Peyer's patch (tissue), 4 donors: ENCODE data around the gene KIF26B. TPM values are rescaled to one million over a fixed set of nuclear protein-coding genes. Genes with fewer than 3 reads are reported as not detected.

Experiments
- DNase-seq, 3 donors: peaks; one replicate each; pipeline ENCODE4 v3.0.0-alpha.2; 2017 to 2019
- H3K27ac ChIP-seq, 4 donors: fragments of 200-600 bp; sonication (generic); one replicate each; pipeline ENCODE4 v1.5.1; 2016 to 2019
- H3K27me3 ChIP-seq, 2 donors: fragments of 200-600 bp; sonication (generic); one replicate each; pipeline ENCODE4 v1.5.1; 2019
- H3K36me3 ChIP-seq, 3 donors: fragments of 200-600 bp; sonication (generic); one replicate each; pipeline ENCODE4 v1.5.1; 2016 to 2019
- H3K4me1 ChIP-seq, 4 donors: fragments of 200-600 bp; sonication (generic); one replicate each; pipeline ENCODE4 v1.5.1; 2016 to 2019
- H3K4me3 ChIP-seq, 4 donors: fragments of 200-600 bp; sonication (generic); 1 replicate in 3 of 4; 2 replicates in 1 of 4; pipeline ENCODE4 v1.5.1; 2016 to 2019; ENCODE audit warnings: mild to moderate bottlenecking in 1 of 4
- H3K9me3 ChIP-seq, 4 donors: fragments of 200-600 bp; sonication (generic); one replicate each; pipeline ENCODE4 v1.5.1; 2016 to 2019; ENCODE audit warnings: mild to moderate bottlenecking in 1 of 4
- CTCF ChIP-seq, 6 experiments: fragments of 450-650 bp in 4 of 6; fragments of 200-600 bp in 2 of 6; sonication (generic) in 1 of 6; IDR thresholded peaks; one replicate each; pipeline ENCODE4 v1.5.1; 2017 to 2019; ENCODE audit warnings: antibody characterized with exemption in 6 of 6, mild to moderate bottlenecking in 3 of 6, moderate library complexity in 1 of 6
- POLR2A ChIP-seq, 2 donors: fragments of 450-650 bp; IDR thresholded peaks; one replicate each; pipeline ENCODE4 v1.5.1; 2017; ENCODE audit warnings: antibody characterized with exemption in 2 of 2, mild to moderate bottlenecking in 2 of 2, moderate library complexity in 2 of 2
- total RNA-seq, 4 donors: library from RNA; depleted of rRNA; stranded (reverse); fragments of >200 nt; gene quantifications; one replicate each; pipeline ENCODE4 v1.1.0, GENCODE V29; 2016

Gene KIF26B
- total RNA-seq, 4 donors from 2014 or later = 0.70 to 1.6 (median 1.1) TPM

- no peak overlapping the region for H3K4me3 ChIP-seq
- no peaks in the 10 kb centered on the region for H3K36me3 ChIP-seq
- H3K27ac ChIP-seq = no peak overlapping the region
- TF ChIP-seq POLR2A (IDR thresholded peaks at IDR 0.05) = no peak
- TF ChIP-seq CTCF (IDR thresholded peaks at IDR 0.05) = no peak
- H3K4me1 ChIP-seq = no peaks in the 10 kb centered on the region
- DNase-seq = no peak
- no peaks in the 10 kb centered on the region for H3K9me3 ChIP-seq
- no peaks in the 10 kb centered on the region for H3K27me3 ChIP-seq
Observed at GRCh38 chr1:245556057-245556456, 401.3 kb downstream of the KIF26B start.

GRCh38 chr1:245558069-245558468 lies 403.3 kb downstream of the KIF26B start:
- H3K27ac ChIP-seq = no peak overlapping the region
- no peaks in the 10 kb centered on the region for H3K4me1 ChIP-seq
- no peaks in the 10 kb centered on the region for H3K9me3 ChIP-seq
- no peak for DNase-seq
- no peaks in the 10 kb centered on the region for H3K36me3 ChIP-seq
- TF ChIP-seq POLR2A (IDR thresholded peaks at IDR 0.05) = no peak
- no peak for TF ChIP-seq CTCF (IDR thresholded peaks at IDR 0.05)
- H3K27me3 ChIP-seq = no peaks in the 10 kb centered on the region
- H3K4me3 ChIP-seq = no peak overlapping the region

GRCh38 chr1:245560316-245560859 lies 405.6 kb downstream of the KIF26B start:
- H3K4me1 ChIP-seq = no peaks in the 10 kb centered on the region
- no peak for DNase-seq
- H3K27ac ChIP-seq = no peak overlapping the region
- no peaks in the 10 kb centered on the region for H3K27me3 ChIP-seq
- no peak overlapping the region for H3K4me3 ChIP-seq
- TF ChIP-seq CTCF (IDR thresholded peaks at IDR 0.05) (no peak), POLR2A (IDR thresholded peaks at IDR 0.05) (no peak)
- no peaks in the 10 kb centered on the region for H3K36me3 ChIP-seq
- H3K9me3 ChIP-seq = no peaks in the 10 kb centered on the region

DNA sequence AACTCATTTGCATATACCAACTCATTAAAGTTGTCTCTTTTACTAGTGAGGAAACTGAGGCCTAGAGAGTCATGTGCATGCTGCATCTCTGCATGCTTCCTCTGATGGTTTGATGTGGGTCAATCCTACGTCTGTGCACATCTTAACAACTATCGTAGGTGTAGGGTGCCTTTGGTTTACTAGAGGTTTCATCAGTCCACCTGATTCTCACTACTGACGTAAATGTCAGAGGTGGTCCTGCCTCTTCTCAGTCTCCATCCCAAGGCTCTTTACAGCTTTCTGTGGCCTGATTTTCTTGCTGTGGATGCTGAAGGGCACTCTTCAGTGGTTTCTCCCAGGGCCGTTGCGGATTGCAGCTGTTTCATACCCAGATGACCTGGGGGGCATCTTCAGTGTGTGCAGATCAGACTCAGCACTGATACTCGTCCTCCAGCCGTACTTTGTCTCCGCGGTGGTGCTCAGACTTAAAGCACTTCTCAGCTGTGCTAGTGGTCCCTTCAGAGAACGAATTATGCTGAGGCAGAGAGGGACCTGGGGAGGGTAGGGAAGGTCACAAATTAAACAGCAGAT lies 407.0 kb downstream of the KIF26B start:
- DNase-seq = no peak
- Histone ChIP-seq H3K27me3 (no peaks in the 10 kb centered on the region), H3K9me3 (no peaks in the 10 kb centered on the region), H3K36me3 (no peaks in the 10 kb centered on the region), H3K27ac (no peak overlapping the region), H3K4me1 (no peaks in the 10 kb centered on the region), H3K4me3 (no peak overlapping the region)
- TF ChIP-seq CTCF (IDR thresholded peaks at IDR 0.05) (no peak), POLR2A (IDR thresholded peaks at IDR 0.05) (no peak)

DNA sequence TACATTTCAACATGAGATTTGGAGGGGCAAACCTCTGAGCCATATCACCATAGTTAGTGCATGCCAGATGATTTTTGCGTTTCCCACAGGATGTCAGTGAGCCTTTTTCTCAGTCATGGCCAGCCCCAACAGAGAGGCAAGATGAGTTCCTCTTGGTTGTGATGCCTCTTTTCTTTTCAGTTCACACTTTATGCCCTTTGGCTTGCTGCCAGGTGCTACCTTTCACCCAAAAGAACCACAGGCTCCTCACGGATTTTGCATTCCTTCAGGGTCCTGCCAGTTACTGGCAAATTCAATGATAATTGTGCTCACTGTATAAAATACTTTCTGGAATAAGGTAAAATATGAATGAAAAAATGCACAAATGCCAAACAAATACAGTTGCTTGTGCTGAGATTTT lies 411.3 kb downstream of the KIF26B start:
- Histone ChIP-seq H3K27ac (no peak overlapping the region), H3K4me1 (peaks cover 0 to 4% (median 0%) of the 10 kb centered on the region in 4 donors), H3K27me3 (no peaks in the 10 kb centered on the region), H3K9me3 (no peaks in the 10 kb centered on the region), H3K4me3 (no peak overlapping the region), H3K36me3 (no peaks in the 10 kb centered on the region)
- TF ChIP-seq CTCF (IDR thresholded peaks at IDR 0.05) (no peak), POLR2A (IDR thresholded peaks at IDR 0.05) (no peak)
- DNase-seq = no peak
